ENCODE data around the gene CMPK1.

DNA sequence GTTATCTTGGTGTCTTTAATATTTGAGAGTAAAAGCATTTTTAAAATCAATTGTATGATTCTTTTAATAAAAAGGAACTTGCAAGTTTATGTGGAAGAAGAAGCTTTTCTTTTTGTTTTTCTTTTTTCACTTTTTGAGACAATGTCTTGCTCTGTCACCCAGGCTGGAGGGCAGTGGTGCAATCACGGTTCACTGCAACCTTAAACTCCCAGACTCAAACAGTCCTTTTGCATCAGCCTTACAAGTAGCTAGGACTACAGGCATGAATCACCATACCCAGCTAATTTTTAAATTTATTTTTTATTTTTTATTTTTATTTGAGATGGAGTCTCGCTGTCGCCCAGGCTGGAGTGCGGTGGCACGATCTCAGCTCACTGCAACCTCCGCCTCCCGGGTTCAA, 34.1 kb downstream of the CMPK1 start:
- TF ChIP-seq POLR2A (IDR thresholded peaks at IDR 0.05) (no peak), CTCF (IDR thresholded peaks at IDR 0.05) (no peak)
